IMR-90 (cell line): ENCODE measurements around the gene MOB3B. TPM values are rescaled to one million over a fixed set of nuclear protein-coding genes. Genes with fewer than 3 reads are reported as not detected.

Experiments
- ATAC-seq: fragments of 200-7000 bp; cut with Tn5 transposase; 2 replicates; pipeline ENCODE4 v1.9.1; 2020; ENCODE audit warnings: low read depth, mild to moderate bottlenecking, moderate library complexity
- BruUV-seq: library from RNA; stranded (reverse); fragments of 400-500 nt; replicated peaks from 2 replicates; lab custom pipeline; 2021; lab: Mats Ljungman, UMichigan
- CTCF ChIA-PET: fragments of 300-600 bp; formaldehyde crosslinking; extraction: SDS; loops from one replicate; lab custom pipeline; 2021; ENCODE audit warnings: antibody characterized with exemption; lab: Yijun Ruan, JAX
- POLR2A ChIA-PET: fragments of 300-600 bp; sonication (Branson Sonifier 250); formaldehyde crosslinking; loops from one replicate; lab custom pipeline; 2022; ENCODE audit warnings: antibody characterized with exemption; ENCODE audit not compliant: unreplicated experiment; lab: Charles Lee
- DNase-seq: peaks from one replicate; pipeline ENCODE4 v3.0.0; 2013
- H2AFZ ChIP-seq: replicated peaks from 2 replicates; pipeline ENCODE3; 2013; ENCODE audit warnings: low read length, mild to moderate bottlenecking; ENCODE audit not compliant: poor library complexity
- H2AK5ac ChIP-seq: 2 replicates; pipeline ENCODE4 v1.6.1; 2013; ENCODE audit warnings: low read depth, low read length, inconsistent platforms
- H2AK9ac ChIP-seq: replicated peaks from 2 replicates; pipeline ENCODE3; 2013; ENCODE audit warnings: mild to moderate bottlenecking, low read depth, low read length, moderate library complexity; ENCODE audit not compliant: poor library complexity
- H2BK120ac ChIP-seq: 2 replicates; pipeline ENCODE4 v1.6.1; 2013; ENCODE audit warnings: low read depth, low read length, inconsistent platforms
- H2BK15ac ChIP-seq: 3 replicates; pipeline ENCODE4 v1.6.1; 2013; ENCODE audit warnings: low read depth, low read length, inconsistent platforms
- H2BK20ac ChIP-seq: 2 replicates; pipeline ENCODE4 v1.6.1; 2013; ENCODE audit warnings: low read depth, mild to moderate bottlenecking, inconsistent platforms, low read length, moderate library complexity
- H2BK5ac ChIP-seq: 2 replicates; pipeline ENCODE4 v1.6.1; 2013; ENCODE audit warnings: mild to moderate bottlenecking, low read depth, low read length, inconsistent platforms; ENCODE audit not compliant: poor library complexity, severe bottlenecking
- H3K14ac ChIP-seq: replicated peaks from 2 replicates; pipeline ENCODE4 v1.6.1; 2013; ENCODE audit warnings: low read depth, low read length, inconsistent platforms
- H3K18ac ChIP-seq: 2 replicates; pipeline ENCODE4 v1.6.1; 2013; ENCODE audit warnings: low read depth, low read length, control low read depth
- H3K23ac ChIP-seq: 2 replicates; pipeline ENCODE4 v1.6.1; 2013; ENCODE audit warnings: low read depth, low read length, inconsistent platforms
- H3K27ac ChIP-seq: 2 replicates; pipeline ENCODE4 v1.5.1; 2013; ENCODE audit warnings: mild to moderate bottlenecking, control low read depth, low read length; ENCODE audit not compliant: insufficient read depth
- H3K27me3 ChIP-seq: 2 replicates; pipeline ENCODE4 v1.6.1; 2013; ENCODE audit warnings: low read length; ENCODE audit not compliant: control insufficient read depth, insufficient read depth
- H3K36me3 ChIP-seq: 2 replicates; pipeline ENCODE4 v1.6.1; 2013; ENCODE audit warnings: low read length, mixed read lengths; ENCODE audit not compliant: control insufficient read depth, insufficient read depth
- H3K4ac ChIP-seq: 2 replicates; pipeline ENCODE4 v1.6.1; 2013; ENCODE audit warnings: low read depth, low read length, inconsistent platforms
- H3K4me1 ChIP-seq: 2 replicates; pipeline ENCODE4 v1.6.1; 2013; ENCODE audit warnings: low read length, mixed read lengths; ENCODE audit not compliant: control insufficient read depth, insufficient read depth
- H3K4me2 ChIP-seq: 2 replicates; pipeline ENCODE4 v1.6.1; 2013; ENCODE audit warnings: low read depth, mild to moderate bottlenecking, control low read depth, low read length, moderate library complexity
- H3K4me3 ChIP-seq: 2 replicates; pipeline ENCODE4 v1.5.1; 2013; ENCODE audit warnings: low read depth, mild to moderate bottlenecking, control low read depth, low read length, moderate library complexity; ENCODE audit not compliant: insufficient read depth
- H3K56ac ChIP-seq: 2 replicates; pipeline ENCODE4 v1.6.1; 2013; ENCODE audit warnings: low read length, inconsistent platforms; ENCODE audit not compliant: insufficient read depth; ENCODE audit errors: extremely low read depth
- H3K79me1 ChIP-seq, 2 experiments: 2 replicates each; pipeline ENCODE4 v1.6.1; 2013; ENCODE audit warnings: low read length in 2 of 2, inconsistent platforms in 1 of 2, low read depth in 1 of 2
- H3K9ac ChIP-seq: 2 replicates; pipeline ENCODE4 v1.6.1; 2013; ENCODE audit warnings: low read depth, low read length, control low read depth
- H3K9me1 ChIP-seq: 2 replicates; pipeline ENCODE4 v1.6.1; 2013; ENCODE audit warnings: low read length, inconsistent platforms; ENCODE audit not compliant: insufficient read depth
- H3K9me3 ChIP-seq: 2 replicates; pipeline ENCODE4 v1.6.1; 2013; ENCODE audit warnings: low read length; ENCODE audit not compliant: control insufficient read depth, insufficient read depth
- H4K20me1 ChIP-seq: 2 replicates; pipeline ENCODE4 v1.6.1; 2013; ENCODE audit warnings: low read length, inconsistent platforms; ENCODE audit not compliant: insufficient read depth
- H4K5ac ChIP-seq: 2 replicates; pipeline ENCODE4 v1.6.1; 2013; ENCODE audit warnings: mild to moderate bottlenecking, low read depth, low read length, control low read depth
- H4K8ac ChIP-seq, 2 experiments: 2 replicates each; pipeline ENCODE4 v1.6.1; 2013; ENCODE audit warnings: low read depth in 2 of 2, low read length in 2 of 2, control low read depth in 1 of 2, inconsistent platforms in 1 of 2
- H4K91ac ChIP-seq: 2 replicates; pipeline ENCODE4 v1.6.1; 2013; ENCODE audit warnings: low read depth, low read length, inconsistent platforms; ENCODE audit not compliant: insufficient read depth
- BHLHE40 ChIP-seq: fragments of 150-350 bp; IDR thresholded peaks from 2 replicates; pipeline ENCODE4 v1.6.1; 2016; ENCODE audit warnings: mild to moderate bottlenecking, low read depth, low read length
- CEBPB ChIP-seq: IDR thresholded peaks from 2 replicates; pipeline ENCODE4 v1.6.1; 2012; ENCODE audit warnings: low read depth, low read length, improper control_type of control experiment
- CHD1 ChIP-seq: IDR thresholded peaks from 2 replicates; pipeline ENCODE4 v1.6.1; 2012; ENCODE audit warnings: low read depth, low read length, improper control_type of control experiment
- FOS ChIP-seq: fragments of 150-350 bp; IDR thresholded peaks from 2 replicates; pipeline ENCODE4 v1.6.1; 2016; ENCODE audit warnings: low read depth, low read length
- MAFK ChIP-seq: IDR thresholded peaks from 2 replicates; pipeline ENCODE4 v1.6.1; 2012; ENCODE audit warnings: low read depth, low read length, improper control_type of control experiment
- MAZ ChIP-seq: IDR thresholded peaks from 2 replicates; pipeline ENCODE4 v1.6.1; 2012; ENCODE audit warnings: low read depth, mild to moderate bottlenecking, low read length, improper control_type of control experiment, moderate library complexity, borderline replicate concordance
- MXI1 ChIP-seq: IDR thresholded peaks from 2 replicates; pipeline ENCODE4 v1.6.1; 2012; ENCODE audit warnings: low read depth, mild to moderate bottlenecking, low read length, moderate library complexity, borderline replicate concordance
- POLR2A ChIP-seq: IDR thresholded peaks from 2 replicates; pipeline ENCODE4 v1.6.1; 2012; ENCODE audit warnings: mild to moderate bottlenecking, low read depth, low read length
- RAD21 ChIP-seq: IDR thresholded peaks from 2 replicates; pipeline ENCODE4 v1.6.1; 2012; ENCODE audit warnings: low read length, improper control_type of control experiment
- RCOR1 ChIP-seq: IDR thresholded peaks from 2 replicates; pipeline ENCODE4 v1.6.1; 2012; ENCODE audit warnings: mild to moderate bottlenecking, low read length, improper control_type of control experiment; ENCODE audit not compliant: insufficient replicate concordance
- SMC3 ChIP-seq: fragments of 150-350 bp; IDR thresholded peaks from 2 replicates; pipeline ENCODE4 v1.6.1; 2016; ENCODE audit warnings: low read depth, mild to moderate bottlenecking, antibody characterized with exemption, low read length, moderate library complexity
- WGBS, 2 experiments: methylation state at CpG; one replicate each; pipeline versions ENCODE4 v1.1.5 to v1.1.7; 2013; ENCODE audit warnings: missing lambda C conversion rate in 2 of 2; ENCODE audit not compliant: insufficient read length in 1 of 2; ENCODE audit errors: extremely low coverage in 2 of 2; 5-methylcytosine and 5-hydroxymethylcytosine counted together
- dilution Hi-C: fragments of 300-500 bp; cut with HindIII; formaldehyde crosslinking; loops from one replicate; pipeline ENCODE4 v1.14.3; 2018; ENCODE audit warnings: low sequenced_read_pairs; ENCODE audit not compliant: unreplicated experiment
- in situ Hi-C: fragments of 300-500 bp; cut with MboI; formaldehyde crosslinking; loops from 3 replicates; pipeline ENCODE4 v1.14.3; 2019; ENCODE audit warnings: low sequenced_read_pairs, inconsistent platforms, mixed read lengths
- intact Hi-C: fragments of 100-400 bp; cut with micrococcal nuclease; formaldehyde crosslinking; loops from 2 replicates; pipeline ENCODE4 v1.10.0; 2022
- polyA plus RNA-seq, 3 experiments: library from polyadenylated mRNA; depleted of rRNA; stranded (reverse); fragments of >200 nt; gene quantifications; 2 replicates each; pipeline ENCODE4 v1.2.3, GENCODE V29; 2012; ENCODE audit warnings: low replicate concordance in 1 of 3
- total RNA-seq: library from RNA; depleted of rRNA; stranded (reverse); fragments of >200 nt; gene quantifications from 2 replicates; pipeline ENCODE4 v1.2.3, GENCODE V29; 2012
- TF ChIP-seq, protein P1 (sequence below): conservative IDR thresholded peaks from 2 replicates; pipeline ENCODE4 v1.5.1; 2012; ENCODE audit warnings: mild to moderate bottlenecking, low read depth, low read length, improper control_type of control experiment
- TF ChIP-seq, protein P2 (sequence below): fragments of 150-350 bp; IDR thresholded peaks from 2 replicates; pipeline ENCODE4 v1.6.1; 2016; ENCODE audit warnings: low read depth, mild to moderate bottlenecking, low read length, moderate library complexity, borderline replicate concordance
- TF ChIP-seq, protein P3 (sequence below): fragments of 150-350 bp; IDR thresholded peaks from 2 replicates; pipeline ENCODE4 v1.6.1; 2017; ENCODE audit warnings: mild to moderate bottlenecking, antibody characterized with exemption, low read length, low read depth

The MOB3B gene
- total and polyA plus RNA-seq, 2 of the 4 experiments (the other 2 are of a cell fraction), result under 0.01 to 0.02 TPM

DNA sequence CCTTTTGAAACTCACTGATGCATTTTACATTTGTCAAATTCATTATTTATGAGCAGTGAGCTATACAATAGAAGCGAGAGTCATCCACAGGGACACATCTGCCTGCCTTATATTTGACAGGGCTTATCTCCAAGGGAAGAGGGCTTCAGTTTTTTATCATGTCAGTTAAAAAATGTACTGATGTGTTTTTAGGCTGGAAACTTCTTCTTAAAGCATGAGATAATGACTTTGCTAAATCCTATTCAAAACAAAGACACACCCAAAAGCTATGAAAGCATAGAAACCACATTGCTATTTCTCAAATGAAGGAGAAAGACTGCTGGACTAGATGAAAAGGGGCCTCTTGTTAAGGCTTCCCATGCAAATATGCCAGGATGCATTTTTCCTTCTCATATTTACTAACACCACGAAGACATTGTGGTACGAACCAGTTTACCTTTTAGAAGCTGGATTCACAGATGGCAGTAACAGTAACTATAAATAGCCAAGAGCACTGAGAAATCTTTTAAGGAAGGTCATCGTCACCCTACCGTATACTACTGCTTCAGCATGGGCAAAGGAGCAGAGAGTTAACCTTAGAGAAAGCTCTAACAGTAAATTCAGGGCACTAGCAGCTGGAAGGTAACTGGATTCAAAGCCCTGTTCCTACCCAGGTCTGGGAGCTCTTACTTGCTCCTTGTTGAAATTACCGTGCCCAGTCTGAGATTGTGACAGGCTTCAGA, 91.8 kb downstream of the MOB3B start:
- ATAC-seq (no peak), DNase-seq (no peak)
- H4K5ac ChIP-seq, result no peak overlapping the region
- no peaks in the 10 kb centered on the region for H3K9me1 ChIP-seq
- in situ Hi-C loops, result no loop called here
- no peak overlapping the region for H3K14ac ChIP-seq
- no peak overlapping the region for H2AK9ac ChIP-seq
- H3K4ac ChIP-seq, result no peak overlapping the region
- intact Hi-C loops, result no loop called here
- dilution Hi-C loops, result no loop called here
- H3K36me3 ChIP-seq, result no peaks in the 10 kb centered on the region
- no peak overlapping the region for H2AK5ac ChIP-seq
- POLR2A ChIA-PET, result no interaction called here
- H3K18ac ChIP-seq, result no peak overlapping the region
- H4K8ac ChIP-seq, result no peak overlapping the region
- no peak overlapping the region for H3K4me3 ChIP-seq
- no peak for TF ChIP-seq CEBPB
- TF ChIP-seq, protein P1, sequence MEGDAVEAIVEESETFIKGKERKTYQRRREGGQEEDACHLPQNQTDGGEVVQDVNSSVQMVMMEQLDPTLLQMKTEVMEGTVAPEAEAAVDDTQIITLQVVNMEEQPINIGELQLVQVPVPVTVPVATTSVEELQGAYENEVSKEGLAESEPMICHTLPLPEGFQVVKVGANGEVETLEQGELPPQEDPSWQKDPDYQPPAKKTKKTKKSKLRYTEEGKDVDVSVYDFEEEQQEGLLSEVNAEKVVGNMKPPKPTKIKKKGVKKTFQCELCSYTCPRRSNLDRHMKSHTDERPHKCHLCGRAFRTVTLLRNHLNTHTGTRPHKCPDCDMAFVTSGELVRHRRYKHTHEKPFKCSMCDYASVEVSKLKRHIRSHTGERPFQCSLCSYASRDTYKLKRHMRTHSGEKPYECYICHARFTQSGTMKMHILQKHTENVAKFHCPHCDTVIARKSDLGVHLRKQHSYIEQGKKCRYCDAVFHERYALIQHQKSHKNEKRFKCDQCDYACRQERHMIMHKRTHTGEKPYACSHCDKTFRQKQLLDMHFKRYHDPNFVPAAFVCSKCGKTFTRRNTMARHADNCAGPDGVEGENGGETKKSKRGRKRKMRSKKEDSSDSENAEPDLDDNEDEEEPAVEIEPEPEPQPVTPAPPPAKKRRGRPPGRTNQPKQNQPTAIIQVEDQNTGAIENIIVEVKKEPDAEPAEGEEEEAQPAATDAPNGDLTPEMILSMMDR, result no peak
- TF ChIP-seq CHD1, result no peak
- no peak for TF ChIP-seq MAFK
- TF ChIP-seq, protein P2, sequence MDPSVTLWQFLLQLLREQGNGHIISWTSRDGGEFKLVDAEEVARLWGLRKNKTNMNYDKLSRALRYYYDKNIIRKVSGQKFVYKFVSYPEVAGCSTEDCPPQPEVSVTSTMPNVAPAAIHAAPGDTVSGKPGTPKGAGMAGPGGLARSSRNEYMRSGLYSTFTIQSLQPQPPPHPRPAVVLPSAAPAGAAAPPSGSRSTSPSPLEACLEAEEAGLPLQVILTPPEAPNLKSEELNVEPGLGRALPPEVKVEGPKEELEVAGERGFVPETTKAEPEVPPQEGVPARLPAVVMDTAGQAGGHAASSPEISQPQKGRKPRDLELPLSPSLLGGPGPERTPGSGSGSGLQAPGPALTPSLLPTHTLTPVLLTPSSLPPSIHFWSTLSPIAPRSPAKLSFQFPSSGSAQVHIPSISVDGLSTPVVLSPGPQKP, result no peak
- TF ChIP-seq BHLHE40, result no peak
- TF ChIP-seq FOS, result no peak
- no peak for TF ChIP-seq RAD21
- TF ChIP-seq MXI1, result no peak
- TF ChIP-seq MAZ, result no peak
- no peak for TF ChIP-seq POLR2A
- TF ChIP-seq, protein P3, sequence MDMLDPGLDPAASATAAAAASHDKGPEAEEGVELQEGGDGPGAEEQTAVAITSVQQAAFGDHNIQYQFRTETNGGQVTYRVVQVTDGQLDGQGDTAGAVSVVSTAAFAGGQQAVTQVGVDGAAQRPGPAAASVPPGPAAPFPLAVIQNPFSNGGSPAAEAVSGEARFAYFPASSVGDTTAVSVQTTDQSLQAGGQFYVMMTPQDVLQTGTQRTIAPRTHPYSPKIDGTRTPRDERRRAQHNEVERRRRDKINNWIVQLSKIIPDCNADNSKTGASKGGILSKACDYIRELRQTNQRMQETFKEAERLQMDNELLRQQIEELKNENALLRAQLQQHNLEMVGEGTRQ, result no peak
- no peak for TF ChIP-seq SMC3
- TF ChIP-seq RCOR1, result no peak
- no peaks in the 10 kb centered on the region for H3K9me3 ChIP-seq
- H3K79me1 ChIP-seq, result no peaks in the 10 kb centered on the region
- no peak overlapping the region for H3K27ac ChIP-seq
- no peak overlapping the region for H3K56ac ChIP-seq
- H2AFZ ChIP-seq, result no peak overlapping the region
- H2BK15ac ChIP-seq, result no peak overlapping the region
- H3K4me2 ChIP-seq, result no peak overlapping the region
- BruUV-seq, result no TSS peak
- no peaks in the 10 kb centered on the region for H4K20me1 ChIP-seq
- no peak overlapping the region for H3K9ac ChIP-seq
- no peak overlapping the region for H4K91ac ChIP-seq
- H2BK5ac ChIP-seq, result no peak overlapping the region
- H3K27me3 ChIP-seq, result no peaks in the 10 kb centered on the region
- CTCF ChIA-PET, result no interaction called here
- H3K4me1 ChIP-seq, result no peaks in the 10 kb centered on the region
- no peak overlapping the region for H3K23ac ChIP-seq
- no peak overlapping the region for H2BK20ac ChIP-seq
- no peak overlapping the region for H2BK120ac ChIP-seq
- no CpG with 5 or more reads among the region's 6 CpGs for WGBS, 2 experiments
